GM12892 (cell line): ENCODE results near the gene LPAR5.

Experiments used
- POLR2A ChIP-seq: IDR thresholded peaks from 2 replicates; pipeline ENCODE4 v1.6.1; 2011; ENCODE audit warnings: low read depth, low read length, control low read depth
- POLR2AphosphoS5 ChIP-seq: IDR thresholded peaks from 2 replicates; pipeline ENCODE4 v1.6.1; 2011; ENCODE audit warnings: low read depth, low read length, control low read depth
- TAF1 ChIP-seq: IDR thresholded peaks from 2 replicates; pipeline ENCODE4 v1.6.1; 2011; ENCODE audit warnings: low read depth, mild to moderate bottlenecking, control low read depth, low read length, borderline replicate concordance

DNA sequence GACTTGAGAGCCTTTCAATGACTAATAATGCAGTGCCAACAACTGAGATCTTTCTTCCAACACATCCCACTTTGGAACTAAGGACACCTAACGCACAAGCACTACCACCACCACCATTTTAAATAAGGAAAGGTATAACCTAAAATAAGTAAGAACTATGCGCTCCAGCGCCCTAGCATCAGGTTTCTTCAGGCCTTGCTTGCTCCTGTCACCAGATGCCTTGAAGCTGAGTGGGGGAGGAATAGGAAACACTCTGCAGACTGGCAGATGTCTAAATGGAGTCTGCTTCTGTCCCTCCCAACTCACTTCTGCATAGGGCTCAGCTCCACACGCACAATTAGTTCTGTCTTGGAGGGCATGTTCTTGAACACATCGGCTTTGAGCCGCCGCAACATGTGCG lies 43.7 kb downstream of the LPAR5 start:
- TF ChIP-seq TAF1 (no peak), POLR2A (no peak), POLR2AphosphoS5 (no peak)
